HEK293 (cell line): ENCODE measurements around the gene COL5A1.

ENCODE experiments used
- CTCF ChIA-PET: fragments of 350-600 bp; formaldehyde crosslinking; extraction: SDS; loops from one replicate; lab custom pipeline; 2021; ENCODE audit warnings: antibody characterized with exemption; lab: Yijun Ruan, JAX
- POLR2A ChIA-PET: fragments of 300-600 bp; formaldehyde crosslinking; extraction: SDS; loops from one replicate; lab custom pipeline; 2020; ENCODE audit warnings: antibody characterized with exemption, inconsistent platforms; lab: Yijun Ruan, JAX
- H3K27ac ChIP-seq: fragments of 200-500 bp; sonication (Bioruptor generic); 2 replicates; pipeline ENCODE4 v1.5.1; 2014; ENCODE audit warnings: low read depth, low read length, control low read depth, inconsistent platforms; ENCODE audit errors: extremely low read depth
- H3K36me3 ChIP-seq, 2 experiments: fragments of 200-500 bp in 1 of 2; sonication (Bioruptor generic) in 1 of 2; 1 replicate in 1 of 2; 2 replicates in 1 of 2; pipeline ENCODE4 v1.5.1; 2014 to 2017; ENCODE audit warnings: inconsistent platforms in 2 of 2, low read length in 2 of 2; ENCODE audit not compliant: control insufficient read depth in 2 of 2, insufficient read depth in 1 of 2
- H3K4me1 ChIP-seq: fragments of 200-500 bp; sonication (Bioruptor generic); 2 replicates; pipeline ENCODE4 v1.5.1; 2014; ENCODE audit warnings: mild to moderate bottlenecking, low read length, inconsistent platforms; ENCODE audit not compliant: control insufficient read depth, insufficient read depth
- H3K4me3 ChIP-seq: 2 replicates; pipeline ENCODE4 v1.5.1; 2011; ENCODE audit warnings: low read depth, mild to moderate bottlenecking, control low read depth, low read length, moderate library complexity
- H3K9me3 ChIP-seq: fragments of 200-500 bp; sonication (Bioruptor generic); 2 replicates; pipeline ENCODE4 v1.5.1; 2014; ENCODE audit warnings: low read depth, low read length, inconsistent platforms; ENCODE audit not compliant: control insufficient read depth, insufficient read depth
- EGR2 ChIP-seq: fragments of 450-650 bp; formaldehyde crosslinking; IDR thresholded peaks from 2 replicates; pipeline ENCODE4 v1.5.1; 2016; ENCODE audit warnings: low read depth, missing biosample characterization, missing genetic modification characterization
- MZF1 ChIP-seq: fragments of 450-650 bp; formaldehyde crosslinking; IDR thresholded peaks from 2 replicates; pipeline ENCODE4 v1.5.1; 2017; ENCODE audit warnings: missing biosample characterization, missing genetic modification characterization, borderline replicate concordance
- SP7 ChIP-seq: fragments of 450-650 bp; formaldehyde crosslinking; IDR thresholded peaks from 2 replicates; pipeline ENCODE4 v1.5.1; 2016; ENCODE audit warnings: missing biosample characterization, missing genetic modification characterization
- ZBTB20 ChIP-seq: fragments of 450-650 bp; formaldehyde crosslinking; IDR thresholded peaks from 2 replicates; pipeline ENCODE4 v1.5.1; 2016; ENCODE audit warnings: missing biosample characterization, missing genetic modification characterization
- ZNF175 ChIP-seq: fragments of 450-650 bp; formaldehyde crosslinking; IDR thresholded peaks from 2 replicates; pipeline ENCODE4 v1.5.1; 2016; ENCODE audit warnings: missing biosample characterization, missing genetic modification characterization
- ZNF248 ChIP-seq: fragments of 450-650 bp; formaldehyde crosslinking; IDR thresholded peaks from 2 replicates; pipeline ENCODE4 v1.5.1; 2017; ENCODE audit warnings: missing biosample characterization, missing genetic modification characterization
- ZNF530 ChIP-seq: fragments of 450-650 bp; formaldehyde crosslinking; IDR thresholded peaks from 2 replicates; pipeline ENCODE4 v1.5.1; 2016; ENCODE audit warnings: low read depth, missing biosample characterization, missing genetic modification characterization
- ZNF600 ChIP-seq: fragments of 450-650 bp; formaldehyde crosslinking; IDR thresholded peaks from 2 replicates; pipeline ENCODE4 v1.5.1; 2016; ENCODE audit warnings: missing biosample characterization, missing genetic modification characterization
- ZNF664 ChIP-seq: fragments of 450-650 bp; formaldehyde crosslinking; IDR thresholded peaks from 2 replicates; pipeline ENCODE4 v1.5.1; 2016; ENCODE audit warnings: missing biosample characterization, missing genetic modification characterization
- ZNF677 ChIP-seq: fragments of 450-650 bp; IDR thresholded peaks from 2 replicates; pipeline ENCODE4 v1.5.0; 2018; ENCODE audit warnings: missing biosample characterization, mild to moderate bottlenecking, missing genetic modification characterization, moderate library complexity
- ZNF776 ChIP-seq: fragments of 450-650 bp; formaldehyde crosslinking; IDR thresholded peaks from 2 replicates; pipeline ENCODE4 v1.5.0; 2017; ENCODE audit warnings: missing biosample characterization, missing genetic modification characterization, borderline replicate concordance
- ZNF785 ChIP-seq: fragments of 450-650 bp; formaldehyde crosslinking; IDR thresholded peaks from 2 replicates; pipeline ENCODE4 v1.5.1; 2016; ENCODE audit warnings: missing biosample characterization, missing genetic modification characterization
- ZNF843 ChIP-seq: fragments of 450-650 bp; formaldehyde crosslinking; IDR thresholded peaks from 2 replicates; pipeline ENCODE4 v1.5.1; 2016; ENCODE audit warnings: missing biosample characterization, missing genetic modification characterization
- ZSCAN18 ChIP-seq: fragments of 450-650 bp; formaldehyde crosslinking; IDR thresholded peaks from 2 replicates; pipeline ENCODE4 v1.5.1; 2016; ENCODE audit warnings: missing biosample characterization, missing genetic modification characterization
- TF ChIP-seq, protein P1 (sequence below): fragments of 450-650 bp; formaldehyde crosslinking; IDR thresholded peaks from 2 replicates; pipeline ENCODE4 v1.5.1; 2017; ENCODE audit warnings: missing biosample characterization, mild to moderate bottlenecking, missing genetic modification characterization, moderate library complexity
- TF ChIP-seq, protein P2 (sequence below): fragments of 450-650 bp; formaldehyde crosslinking; IDR thresholded peaks from 2 replicates; pipeline ENCODE4 v1.5.1; 2017; ENCODE audit warnings: missing biosample characterization, missing genetic modification characterization
- TF ChIP-seq, protein P3 (sequence below): fragments of 450-650 bp; formaldehyde crosslinking; IDR thresholded peaks from 2 replicates; pipeline ENCODE4 v1.5.1; 2016; ENCODE audit warnings: missing biosample characterization, missing genetic modification characterization
- TF ChIP-seq, protein P4 (sequence below): fragments of 450-650 bp; formaldehyde crosslinking; IDR thresholded peaks from 2 replicates; pipeline ENCODE4 v1.5.1; 2016; ENCODE audit warnings: missing biosample characterization, missing genetic modification characterization

COL5A1 gene

GRCh38 chr9:134867917-134868750 lies 226.5 kb downstream of the COL5A1 start:
- no peaks in the 10 kb centered on the region for H3K36me3 ChIP-seq
- H3K27ac ChIP-seq, result no peak overlapping the region
- no peak overlapping the region for H3K4me3 ChIP-seq
- TF ChIP-seq, protein P1, sequence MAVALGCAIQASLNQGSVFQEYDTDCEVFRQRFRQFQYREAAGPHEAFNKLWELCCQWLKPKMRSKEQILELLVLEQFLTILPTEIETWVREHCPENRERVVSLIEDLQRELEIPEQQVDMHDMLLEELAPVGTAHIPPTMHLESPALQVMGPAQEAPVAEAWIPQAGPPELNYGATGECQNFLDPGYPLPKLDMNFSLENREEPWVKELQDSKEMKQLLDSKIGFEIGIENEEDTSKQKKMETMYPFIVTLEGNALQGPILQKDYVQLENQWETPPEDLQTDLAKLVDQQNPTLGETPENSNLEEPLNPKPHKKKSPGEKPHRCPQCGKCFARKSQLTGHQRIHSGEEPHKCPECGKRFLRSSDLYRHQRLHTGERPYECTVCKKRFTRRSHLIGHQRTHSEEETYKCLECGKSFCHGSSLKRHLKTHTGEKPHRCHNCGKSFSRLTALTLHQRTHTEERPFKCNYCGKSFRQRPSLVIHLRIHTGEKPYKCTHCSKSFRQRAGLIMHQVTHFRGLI, result no peak
- TF ChIP-seq, protein P2, sequence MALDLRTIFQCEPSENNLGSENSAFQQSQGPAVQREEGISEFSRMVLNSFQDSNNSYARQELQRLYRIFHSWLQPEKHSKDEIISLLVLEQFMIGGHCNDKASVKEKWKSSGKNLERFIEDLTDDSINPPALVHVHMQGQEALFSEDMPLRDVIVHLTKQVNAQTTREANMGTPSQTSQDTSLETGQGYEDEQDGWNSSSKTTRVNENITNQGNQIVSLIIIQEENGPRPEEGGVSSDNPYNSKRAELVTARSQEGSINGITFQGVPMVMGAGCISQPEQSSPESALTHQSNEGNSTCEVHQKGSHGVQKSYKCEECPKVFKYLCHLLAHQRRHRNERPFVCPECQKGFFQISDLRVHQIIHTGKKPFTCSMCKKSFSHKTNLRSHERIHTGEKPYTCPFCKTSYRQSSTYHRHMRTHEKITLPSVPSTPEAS (tag by site-specific recombination), result no peak
- no peaks in the 10 kb centered on the region for H3K4me1 ChIP-seq
- no peaks in the 10 kb centered on the region for H3K9me3 ChIP-seq
- ChIA-PET POLR2A (no interaction called here), CTCF (no interaction called here)

DNA sequence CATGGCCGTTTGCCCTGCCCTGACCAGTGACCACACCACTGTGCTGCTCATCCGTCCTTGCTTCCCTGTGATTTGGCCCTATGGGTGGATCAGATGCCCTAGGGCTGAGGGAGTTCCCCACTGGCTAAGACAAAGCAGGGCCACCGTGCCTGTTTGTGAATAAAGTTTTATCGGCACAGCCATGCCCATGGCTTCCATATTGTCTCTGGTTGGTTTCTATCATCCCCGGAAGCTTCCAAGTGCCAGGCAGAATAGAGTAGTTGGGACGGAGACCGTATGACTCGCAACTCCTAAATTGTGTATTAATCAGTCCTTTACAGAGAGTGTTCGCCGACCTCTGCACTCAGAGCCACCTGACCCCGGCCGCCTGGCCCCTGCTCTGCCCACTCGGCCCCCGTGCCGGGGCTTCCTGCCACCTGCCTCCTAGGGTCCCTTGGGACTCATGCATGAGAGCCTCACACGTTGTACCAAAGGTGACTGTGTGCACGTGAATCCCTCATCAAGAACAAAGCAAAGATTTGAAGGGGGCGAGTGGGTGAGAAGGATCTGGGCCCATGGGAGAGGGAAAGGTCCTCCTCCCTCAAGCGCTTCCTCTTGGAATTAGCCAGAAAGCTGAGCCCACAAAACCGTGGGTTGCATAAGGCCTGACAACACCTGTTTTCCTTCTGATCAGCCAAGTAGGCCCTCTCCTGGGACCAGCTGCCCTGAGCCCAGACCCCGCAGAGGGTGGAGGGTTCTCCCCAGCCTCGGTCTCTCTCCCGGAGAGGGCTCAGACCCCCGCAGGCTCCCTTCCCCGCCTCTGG lies 227.3 kb downstream of the COL5A1 start:
- peak; percentile 39; the same call in 1 of the 2 replicates for TF ChIP-seq EGR2 (tag by site-specific recombination)
- TF ChIP-seq, protein P3, sequence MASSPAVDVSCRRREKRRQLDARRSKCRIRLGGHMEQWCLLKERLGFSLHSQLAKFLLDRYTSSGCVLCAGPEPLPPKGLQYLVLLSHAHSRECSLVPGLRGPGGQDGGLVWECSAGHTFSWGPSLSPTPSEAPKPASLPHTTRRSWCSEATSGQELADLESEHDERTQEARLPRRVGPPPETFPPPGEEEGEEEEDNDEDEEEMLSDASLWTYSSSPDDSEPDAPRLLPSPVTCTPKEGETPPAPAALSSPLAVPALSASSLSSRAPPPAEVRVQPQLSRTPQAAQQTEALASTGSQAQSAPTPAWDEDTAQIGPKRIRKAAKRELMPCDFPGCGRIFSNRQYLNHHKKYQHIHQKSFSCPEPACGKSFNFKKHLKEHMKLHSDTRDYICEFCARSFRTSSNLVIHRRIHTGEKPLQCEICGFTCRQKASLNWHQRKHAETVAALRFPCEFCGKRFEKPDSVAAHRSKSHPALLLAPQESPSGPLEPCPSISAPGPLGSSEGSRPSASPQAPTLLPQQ (tag by site-specific recombination), result no peak
- no peaks in the 10 kb centered on the region for H3K4me1 ChIP-seq
- no peaks in the 10 kb centered on the region for H3K36me3 ChIP-seq
- H3K9me3 ChIP-seq, result no peaks in the 10 kb centered on the region
- CTCF ChIA-PET, result interaction anchor here (0.7 kb wide), 1 partner anchor 30 kb away, joined by 3 read pairs; no protein-coding TSS in a partner anchor
- no peak overlapping the region for H3K4me3 ChIP-seq
- POLR2A ChIA-PET, result no interaction called here
- no peak overlapping the region for H3K27ac ChIP-seq

- Histone ChIP-seq H3K4me3 (no peak overlapping the region), H3K27ac (no peak overlapping the region), H3K4me1 (no peaks in the 10 kb centered on the region), H3K36me3 (no peaks in the 10 kb centered on the region), H3K9me3 (no peaks in the 10 kb centered on the region)
- ChIA-PET POLR2A (no interaction called here), CTCF (interaction anchor here (0.7 kb wide), 1 partner anchor 30 kb away, joined by 3 read pairs; no protein-coding TSS in a partner anchor)
- no peak for TF ChIP-seq ZNF776
- TF ChIP-seq SP7 (tag by site-specific recombination), result no peak
- no peak for TF ChIP-seq ZSCAN18 (tag by site-specific recombination)
- no peak for TF ChIP-seq ZNF530 (tag by site-specific recombination)
- TF ChIP-seq, protein P4, sequence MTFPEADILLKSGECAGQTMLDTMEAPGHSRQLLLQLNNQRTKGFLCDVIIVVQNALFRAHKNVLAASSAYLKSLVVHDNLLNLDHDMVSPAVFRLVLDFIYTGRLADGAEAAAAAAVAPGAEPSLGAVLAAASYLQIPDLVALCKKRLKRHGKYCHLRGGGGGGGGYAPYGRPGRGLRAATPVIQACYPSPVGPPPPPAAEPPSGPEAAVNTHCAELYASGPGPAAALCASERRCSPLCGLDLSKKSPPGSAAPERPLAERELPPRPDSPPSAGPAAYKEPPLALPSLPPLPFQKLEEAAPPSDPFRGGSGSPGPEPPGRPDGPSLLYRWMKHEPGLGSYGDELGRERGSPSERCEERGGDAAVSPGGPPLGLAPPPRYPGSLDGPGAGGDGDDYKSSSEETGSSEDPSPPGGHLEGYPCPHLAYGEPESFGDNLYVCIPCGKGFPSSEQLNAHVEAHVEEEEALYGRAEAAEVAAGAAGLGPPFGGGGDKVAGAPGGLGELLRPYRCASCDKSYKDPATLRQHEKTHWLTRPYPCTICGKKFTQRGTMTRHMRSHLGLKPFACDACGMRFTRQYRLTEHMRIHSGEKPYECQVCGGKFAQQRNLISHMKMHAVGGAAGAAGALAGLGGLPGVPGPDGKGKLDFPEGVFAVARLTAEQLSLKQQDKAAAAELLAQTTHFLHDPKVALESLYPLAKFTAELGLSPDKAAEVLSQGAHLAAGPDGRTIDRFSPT (tag by site-specific recombination), result no peak
- no peak for TF ChIP-seq ZNF600 (tag by site-specific recombination)
- TF ChIP-seq ZNF677 (tag by site-specific recombination), result no peak
- TF ChIP-seq ZNF248 (tag by site-specific recombination), result no peak
- no peak for TF ChIP-seq ZNF843 (tag by site-specific recombination)
- TF ChIP-seq MZF1, result no peak
- no peak for TF ChIP-seq ZNF785 (tag by site-specific recombination)
- TF ChIP-seq ZNF175 (tag by site-specific recombination), result no peak
- no peak for TF ChIP-seq ZBTB20 (tag by site-specific recombination)
- TF ChIP-seq ZNF664 (tag by site-specific recombination), result no peak
Observed at GRCh38 chr9:134869554-134870300, 228.1 kb downstream of the COL5A1 start.
